GM21367 (cell line): Measurements from ENCODE around the gene UHRF1.
"Not testable (repeated sequence)": the region's sequence is repeated elsewhere in the genome, so short reads cannot be mapped to it uniquely, and the experiment has no call there.

Experiments
- ATAC-seq: cut with Tn5 transposase; IDR thresholded peaks from one replicate; pipeline ENCODE4 v1.9.1; 2021; ENCODE audit not compliant: unreplicated experiment

The UHRF1 gene

DNA sequence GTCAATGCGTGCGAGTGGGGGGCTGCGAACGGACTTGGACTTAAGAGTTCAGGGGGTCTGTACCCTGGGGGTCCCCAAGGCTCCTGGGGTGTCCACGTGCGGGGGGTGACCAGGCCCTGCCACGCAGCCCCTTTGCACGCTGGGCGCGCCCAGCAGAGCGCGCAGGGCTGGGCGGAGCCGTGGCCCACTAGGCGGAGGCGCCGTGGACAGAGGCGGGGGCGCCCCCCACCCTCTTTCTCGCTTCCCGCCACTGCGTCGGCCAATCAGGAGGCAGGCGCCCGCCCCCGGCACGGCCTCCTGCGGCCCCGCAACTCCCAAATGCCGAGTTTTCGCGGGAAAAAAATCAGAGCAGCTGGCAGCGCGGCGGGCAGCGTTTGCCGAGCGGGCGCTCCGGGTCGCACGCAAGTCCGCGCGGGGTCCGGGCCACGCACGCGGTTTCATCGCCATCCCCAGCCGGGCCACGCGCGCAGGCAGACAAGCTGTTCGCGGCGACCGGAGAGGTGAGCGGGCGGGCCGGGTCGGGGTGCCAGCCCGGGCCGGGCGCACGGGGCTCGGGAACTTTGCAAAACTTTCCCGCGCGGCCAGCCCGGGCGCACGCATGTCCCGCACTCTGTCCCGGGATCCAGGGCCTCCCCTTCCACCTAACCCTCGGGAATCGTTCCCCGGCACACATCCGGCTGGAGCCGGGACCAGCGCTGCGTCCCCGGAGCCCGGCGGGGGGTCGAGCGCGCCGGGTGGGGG lies at the start of gene UHRF1:
Gene UHRF1 (plus strand): TSS at position 346 of the 741 bp plus-strand sequence. CDS start 1,385 bp downstream, outside the sequence.
- no peak for ATAC-seq

DNA sequence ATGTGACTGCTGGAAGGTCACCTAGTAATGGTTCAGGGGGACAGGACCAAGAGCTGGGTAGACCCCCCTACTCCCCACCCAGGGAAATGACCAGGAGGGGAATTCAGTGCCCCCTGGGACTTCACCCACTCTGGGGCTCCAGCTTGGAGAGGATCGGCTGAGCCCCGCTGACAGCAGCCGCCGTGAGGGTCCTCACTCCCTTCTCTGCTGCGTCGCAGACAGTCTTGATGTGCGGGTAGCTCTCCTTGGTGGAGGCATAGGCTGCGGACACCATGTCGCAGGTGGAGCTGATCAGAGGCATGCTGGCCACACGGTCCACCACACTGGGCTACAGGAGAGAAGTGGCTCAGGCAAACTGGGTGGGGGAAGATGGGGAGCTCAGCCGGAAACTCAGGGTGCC lies 49.6 kb upstream of the UHRF1 start:
- no peak for ATAC-seq

DNA sequence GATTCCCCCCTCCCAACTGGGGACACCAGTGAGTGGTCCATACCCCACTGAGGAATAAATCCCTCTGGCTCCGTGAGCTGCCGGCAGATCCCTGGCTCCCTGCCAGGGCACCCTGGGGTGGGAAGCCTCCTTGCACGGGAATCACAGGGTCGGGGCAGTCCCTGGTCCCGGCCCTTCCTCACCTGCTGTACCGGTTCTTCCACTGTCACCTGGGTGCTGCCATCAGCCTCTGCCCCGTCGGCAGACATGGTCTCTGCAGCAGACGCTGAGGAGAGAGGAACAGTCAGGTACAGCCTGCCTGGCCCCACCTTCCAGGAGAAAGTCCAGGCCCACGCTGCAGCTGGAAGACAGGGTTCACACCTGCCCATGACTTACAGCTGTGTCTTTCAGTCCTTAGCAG lies 48.2 kb upstream of the UHRF1 start:
- no peak for ATAC-seq

DNA sequence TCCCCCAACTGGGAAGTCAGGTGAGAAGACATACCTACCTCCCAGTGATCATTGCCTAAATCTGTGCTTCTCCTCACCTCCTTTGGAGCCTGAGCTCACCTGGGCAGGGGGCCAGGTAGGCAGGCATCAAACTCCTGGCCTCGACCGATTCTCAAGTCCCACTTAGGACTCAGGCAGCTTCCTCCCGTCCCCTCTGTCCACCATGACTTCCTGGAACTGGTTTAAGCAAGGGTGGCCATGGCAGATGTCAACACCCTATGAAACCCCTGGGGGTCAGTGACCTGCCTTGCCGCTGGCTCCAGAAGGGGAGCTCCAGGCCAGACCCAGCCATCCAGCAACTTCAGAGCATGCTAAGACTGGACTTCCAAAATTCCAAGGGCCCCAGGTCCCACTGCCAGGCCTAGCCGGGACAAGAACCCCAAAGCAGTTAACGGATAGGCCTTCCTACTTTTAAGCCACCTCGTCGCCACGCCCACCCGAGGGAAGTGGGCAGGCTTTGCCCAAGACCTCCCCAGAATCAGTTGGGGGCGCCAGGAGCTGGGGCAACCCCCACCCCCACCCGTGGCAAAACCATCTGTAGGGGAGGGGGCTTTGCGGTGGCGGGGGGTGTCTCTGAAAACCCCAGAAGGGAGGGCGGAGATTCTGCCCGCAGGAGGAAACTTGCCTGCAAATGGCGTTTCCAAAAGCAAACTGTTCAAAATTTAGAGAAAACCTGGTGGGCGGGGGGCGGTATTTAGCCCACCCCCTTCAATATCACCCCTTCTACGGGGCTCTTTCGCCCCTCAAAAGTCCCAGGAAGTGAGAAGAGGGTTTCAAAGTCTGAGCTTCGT lies 42.5 kb upstream of the UHRF1 start:
- ATAC-seq: no peak

DNA sequence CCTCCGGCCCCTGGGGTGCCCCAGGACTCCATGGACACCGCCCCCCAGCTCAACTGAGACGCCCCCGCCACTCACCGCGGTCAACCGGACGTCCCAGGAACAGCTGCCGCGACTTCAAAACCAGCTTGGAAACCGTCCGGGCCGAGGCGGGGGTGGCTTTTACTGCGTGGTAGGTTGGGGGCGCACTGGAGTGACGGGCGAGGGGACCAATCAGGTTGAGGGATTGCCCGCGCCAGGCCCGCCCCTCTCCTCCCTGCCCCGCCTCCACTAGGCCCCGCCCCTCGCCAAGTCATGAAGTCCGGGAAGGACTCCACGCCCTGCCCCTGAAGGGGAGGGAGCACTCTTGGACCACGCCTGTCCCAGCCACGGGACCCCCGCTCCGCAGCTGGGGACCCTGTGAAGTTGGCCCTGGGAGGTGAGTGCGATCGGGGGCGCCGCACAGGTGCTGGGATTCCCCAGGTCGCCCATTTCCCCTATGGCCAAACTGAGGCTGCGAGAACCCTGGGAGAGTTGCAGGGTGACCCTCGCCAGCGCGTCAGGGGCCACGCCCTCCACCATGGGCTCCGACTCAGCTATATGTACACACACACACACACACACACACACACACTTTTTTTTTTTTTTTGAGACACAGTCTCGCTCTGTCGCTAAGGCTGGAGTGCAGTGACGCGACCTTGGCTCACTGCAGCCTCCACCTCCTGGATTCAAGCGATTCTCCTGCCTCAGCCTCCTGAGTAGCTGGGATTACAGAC lies 41.6 kb upstream of the UHRF1 start, which contains the start of gene PLIN3:
Gene PLIN3 (minus strand): TSS at position 134 of the 752 bp plus-strand sequence. CDS start 6,273 bp downstream, outside the sequence.
- no peak for ATAC-seq

DNA sequence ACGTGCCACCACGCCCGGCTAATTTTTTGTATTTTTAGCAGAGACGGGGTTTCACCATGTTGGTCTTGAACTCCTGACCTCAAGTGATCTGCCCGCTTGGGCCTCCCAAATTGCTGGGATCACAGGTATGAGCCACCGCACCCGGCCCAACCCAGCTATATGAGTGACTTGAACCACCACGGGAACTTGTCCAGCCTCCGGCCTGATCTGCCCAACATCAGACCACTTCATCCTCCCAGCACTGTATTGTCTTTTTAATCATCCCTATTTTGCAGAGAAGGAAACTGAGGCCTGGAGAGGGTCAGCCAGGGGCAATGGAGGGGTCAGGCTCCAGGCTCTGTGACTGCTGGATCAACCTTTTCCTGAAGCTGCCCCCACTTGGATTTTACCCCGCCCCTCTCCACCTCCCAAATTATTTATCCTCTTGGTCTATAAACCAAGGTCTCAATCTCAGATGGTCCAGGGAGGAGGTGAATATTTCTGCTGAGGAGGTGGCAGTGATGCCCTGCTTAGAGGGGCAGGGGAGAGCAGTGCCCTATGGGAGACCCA lies 40.9 kb upstream of the UHRF1 start:
- ATAC-seq: no peak

DNA sequence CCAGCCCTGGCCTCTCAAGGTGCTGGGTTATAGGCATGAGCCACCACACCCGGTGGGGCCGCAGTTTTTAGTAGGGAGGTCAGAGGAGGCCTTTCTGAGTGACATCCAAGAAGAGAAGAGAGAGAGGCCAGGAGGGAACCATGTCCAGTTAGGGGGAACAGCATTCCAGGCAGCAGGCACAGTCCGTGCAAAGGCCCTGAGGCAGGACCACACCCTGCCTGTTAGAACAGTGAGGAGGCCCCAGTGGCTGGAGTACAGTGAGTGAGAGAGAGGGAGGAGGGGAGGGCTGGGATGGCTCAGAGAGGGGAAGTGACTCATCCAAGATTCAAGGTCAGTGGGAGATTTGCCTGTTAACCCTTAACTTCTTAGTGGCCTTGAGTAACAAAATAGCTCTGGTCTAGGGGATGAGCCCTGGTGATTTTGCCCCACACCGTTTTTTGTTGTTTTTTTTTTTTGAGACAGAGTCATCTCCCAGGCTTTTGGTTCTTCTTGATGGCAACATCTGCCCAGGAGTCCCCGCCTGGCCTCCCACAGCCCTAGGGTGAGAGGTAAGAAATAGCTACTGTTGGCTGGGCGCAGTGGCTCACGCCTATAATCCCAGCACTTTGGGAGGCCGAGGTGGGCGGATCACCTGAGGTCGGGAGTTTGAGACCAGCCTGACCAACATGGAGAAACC lies 39.1 kb upstream of the UHRF1 start:
- no peak for ATAC-seq

DNA sequence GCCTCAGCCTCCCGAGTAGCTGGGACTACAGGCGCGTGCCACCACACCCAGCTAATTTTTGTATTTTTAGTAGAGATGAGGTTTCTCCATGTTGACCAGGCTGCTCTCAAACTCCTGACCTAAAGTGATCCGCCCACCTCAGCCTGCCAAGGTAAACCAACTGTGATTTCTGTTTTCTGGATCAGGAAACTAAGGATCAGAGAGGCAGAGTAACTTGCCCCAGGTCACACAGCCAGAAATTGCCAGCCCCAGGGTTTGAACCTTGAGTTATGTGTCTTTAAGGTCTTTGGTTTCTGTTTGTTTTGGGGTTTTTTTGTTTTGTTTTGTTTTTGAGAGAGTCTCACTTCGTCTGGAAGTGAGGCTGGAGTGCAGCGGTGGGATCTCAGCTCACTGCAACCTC lies 37.6 kb upstream of the UHRF1 start:
- no peak for ATAC-seq

DNA sequence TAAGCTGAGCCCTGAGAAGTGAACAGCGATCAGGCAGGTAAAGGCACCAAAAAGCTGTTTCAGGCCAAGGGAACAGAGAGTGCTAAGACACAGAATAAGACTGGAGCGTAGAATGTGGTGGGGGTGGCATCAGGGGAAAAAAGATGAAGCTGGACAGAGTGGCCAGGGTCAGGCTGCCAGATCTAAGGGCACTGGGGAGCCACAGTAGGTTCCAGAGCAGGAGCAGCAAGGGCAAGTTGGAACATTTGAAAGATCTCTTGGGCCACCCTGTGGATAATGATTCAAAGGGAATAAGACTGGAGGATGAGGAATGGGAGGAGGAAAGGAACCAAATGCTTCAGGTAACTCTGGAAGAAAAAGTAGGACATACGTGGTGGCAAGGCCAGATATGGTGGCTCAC lies 35.4 kb upstream of the UHRF1 start:
- no peak for ATAC-seq

DNA sequence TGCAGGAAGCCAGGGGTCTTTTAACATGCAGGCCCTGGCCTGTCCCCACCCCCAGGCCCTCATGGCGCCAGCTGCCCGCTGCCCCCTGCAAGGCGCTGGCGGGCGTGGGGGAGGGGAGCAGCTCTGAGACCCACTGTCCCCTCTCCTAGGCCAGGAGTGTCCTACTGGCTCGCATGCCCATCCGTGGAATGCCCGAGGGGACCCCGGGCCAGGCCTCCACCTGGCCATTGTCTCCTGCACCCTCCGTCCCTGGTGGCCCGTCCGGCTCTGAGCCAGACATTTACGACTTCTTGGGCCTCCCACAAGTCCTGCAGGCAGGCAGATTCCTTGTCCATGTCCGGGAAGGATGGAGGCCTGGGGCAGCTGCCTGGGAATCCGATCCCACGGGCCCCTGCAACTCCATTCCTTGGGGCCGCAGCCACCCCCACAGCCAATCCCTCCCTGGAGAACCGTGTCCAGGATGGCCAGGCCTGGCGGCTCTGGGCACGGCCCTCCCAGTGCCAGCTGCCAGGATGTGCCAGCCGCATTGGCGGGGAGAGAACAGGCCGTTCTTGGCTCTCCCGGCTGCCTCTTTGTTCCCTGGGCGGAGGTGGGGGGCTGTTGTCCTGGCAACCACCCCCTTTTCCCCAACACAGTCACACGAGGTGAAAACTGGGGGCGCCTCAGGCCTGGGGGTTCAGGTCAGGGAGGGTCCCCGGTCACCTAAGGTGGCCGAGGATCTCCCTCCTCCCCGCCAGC lies 31.4 kb upstream of the UHRF1 start:
- no peak for ATAC-seq

DNA sequence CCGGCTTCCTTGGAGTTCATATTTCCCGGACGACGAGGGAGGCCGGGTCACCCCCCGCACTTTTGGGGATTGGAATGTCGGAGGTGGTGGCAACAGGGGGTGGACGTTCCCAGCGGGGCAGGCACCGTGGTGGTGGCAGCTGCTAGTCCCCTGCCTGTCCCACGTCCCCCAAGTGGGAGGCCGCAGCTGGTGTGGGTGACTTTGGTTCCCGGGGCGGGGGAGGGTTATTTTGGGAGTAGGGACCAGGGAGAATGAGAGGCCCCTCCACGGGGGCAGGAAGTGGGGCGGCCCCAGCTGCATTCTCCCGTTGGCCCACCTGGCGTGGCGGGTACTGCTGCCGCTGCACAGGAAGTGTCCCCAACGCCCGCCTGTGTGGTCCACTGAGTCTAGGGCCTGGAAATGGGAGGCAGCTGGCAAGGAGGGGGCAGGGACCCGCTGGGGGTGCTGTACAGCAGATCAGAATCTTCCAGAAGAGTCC lies 30.8 kb upstream of the UHRF1 start:
- ATAC-seq: no peak

DNA sequence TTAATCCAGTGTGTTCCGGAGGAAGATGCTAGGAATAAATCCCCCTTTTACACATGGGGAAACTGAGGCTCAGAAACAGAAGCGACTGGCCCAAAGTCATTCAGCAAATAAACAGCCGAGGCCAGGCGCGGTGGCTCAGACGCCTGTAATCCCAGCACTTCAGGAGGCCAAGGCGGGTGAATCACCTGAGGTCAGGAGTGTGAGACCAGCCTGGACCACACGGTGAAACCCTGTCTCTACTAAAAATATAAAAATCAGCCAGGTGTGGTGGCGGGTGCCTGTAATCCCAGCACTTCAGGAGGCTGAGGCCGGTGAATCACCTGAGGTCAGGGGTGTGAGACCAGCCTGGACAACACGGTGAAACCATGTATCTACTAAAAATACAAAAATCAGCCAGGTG lies 30.3 kb upstream of the UHRF1 start:
- no peak for ATAC-seq

DNA sequence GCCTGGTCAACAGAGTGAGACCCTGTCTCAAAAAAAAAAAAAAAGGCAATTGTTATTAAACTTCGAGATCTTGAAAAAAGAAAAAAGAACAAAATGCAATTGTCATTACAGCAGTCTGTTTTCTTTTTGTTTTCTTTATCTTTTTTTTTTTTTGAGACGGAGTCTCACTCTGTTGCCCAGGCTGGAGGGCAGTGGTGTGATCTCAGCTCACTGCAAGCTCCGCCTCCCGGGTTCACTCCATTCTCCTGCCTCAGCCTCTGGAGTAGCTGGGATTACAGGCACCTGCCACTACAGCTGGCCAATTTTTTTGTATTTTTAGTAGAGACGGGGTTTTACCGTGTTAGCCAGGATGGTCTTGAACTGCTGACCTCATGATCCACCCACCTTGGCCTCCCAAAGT lies 26.4 kb upstream of the UHRF1 start:
- not testable (repeated sequence) for ATAC-seq

DNA sequence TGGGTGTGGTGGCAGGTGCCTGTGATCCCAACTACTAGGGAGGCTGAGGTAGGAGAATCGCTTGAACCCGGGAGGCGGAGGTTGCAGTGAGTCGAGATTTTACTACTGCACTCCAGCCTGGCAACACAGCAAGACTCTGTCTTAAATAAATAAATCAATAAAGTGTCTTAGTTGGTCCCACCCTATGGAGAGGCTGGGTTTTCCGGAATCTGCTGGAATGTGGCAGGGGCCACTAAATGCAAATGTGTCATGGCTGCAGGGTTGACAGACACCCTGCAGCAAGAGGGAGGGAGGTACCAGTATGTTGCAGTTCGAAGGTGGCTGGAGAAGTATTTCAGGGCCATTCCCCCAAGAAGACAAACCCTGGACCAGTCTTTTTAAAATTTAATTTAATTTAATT lies 24.3 kb upstream of the UHRF1 start:
- ATAC-seq: not testable (repeated sequence)

DNA sequence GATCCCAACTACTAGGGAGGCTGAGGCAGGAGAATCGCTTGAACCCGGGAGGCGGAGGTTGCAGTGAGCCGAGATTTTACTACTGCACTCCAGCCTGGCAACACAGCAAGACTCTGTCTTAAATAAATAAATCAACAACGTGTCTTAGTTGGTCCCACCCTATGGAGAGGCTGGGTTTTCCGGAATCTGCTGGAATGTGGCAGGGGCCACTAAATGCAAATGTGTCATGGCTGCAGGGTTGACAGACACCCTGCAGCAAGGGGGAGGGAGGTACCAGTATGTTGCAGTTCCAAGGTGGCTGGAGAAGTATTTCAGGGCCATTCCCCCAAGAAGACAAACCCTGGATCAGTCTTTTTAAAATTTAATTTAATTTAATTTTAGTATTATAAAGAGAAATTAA lies 21.5 kb upstream of the UHRF1 start:
- ATAC-seq: not testable (repeated sequence)

DNA sequence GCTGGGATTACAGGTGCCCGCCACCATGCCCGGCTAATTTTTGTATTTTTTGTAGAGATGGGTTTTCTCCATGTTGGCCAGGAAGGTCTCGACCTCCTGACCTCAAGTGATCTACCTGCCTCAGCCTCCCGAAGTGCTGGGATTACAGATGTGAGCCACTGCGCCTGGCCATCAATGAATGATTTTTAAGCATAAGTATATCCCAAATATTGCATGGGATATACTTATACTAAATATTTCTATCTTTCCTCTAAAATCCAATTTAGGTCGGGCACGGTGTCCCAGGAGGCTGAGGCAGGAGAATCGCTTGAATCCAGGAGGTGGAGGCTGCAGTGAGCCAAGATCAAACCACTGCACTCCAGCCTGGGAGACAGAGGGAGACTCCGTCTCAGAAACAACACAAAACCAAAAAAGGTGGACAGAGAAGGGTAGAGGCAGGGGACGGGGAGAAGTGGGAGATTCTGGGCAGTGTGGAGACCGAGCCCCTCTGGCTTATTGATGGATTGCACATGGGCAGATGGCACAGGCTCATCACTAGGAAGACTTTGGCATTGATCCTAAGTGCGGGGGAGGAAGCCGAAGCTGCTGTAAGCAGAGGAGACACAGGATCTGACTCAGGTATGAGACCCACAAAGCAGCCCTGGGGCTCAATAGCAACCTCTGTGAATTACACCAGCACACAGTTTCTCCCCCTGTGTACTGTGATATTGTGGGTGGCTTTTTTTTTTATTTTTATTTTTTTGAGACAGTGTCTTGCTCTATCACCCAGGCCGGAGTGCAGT lies 20.1 kb upstream of the UHRF1 start:
- no peak for ATAC-seq

DNA sequence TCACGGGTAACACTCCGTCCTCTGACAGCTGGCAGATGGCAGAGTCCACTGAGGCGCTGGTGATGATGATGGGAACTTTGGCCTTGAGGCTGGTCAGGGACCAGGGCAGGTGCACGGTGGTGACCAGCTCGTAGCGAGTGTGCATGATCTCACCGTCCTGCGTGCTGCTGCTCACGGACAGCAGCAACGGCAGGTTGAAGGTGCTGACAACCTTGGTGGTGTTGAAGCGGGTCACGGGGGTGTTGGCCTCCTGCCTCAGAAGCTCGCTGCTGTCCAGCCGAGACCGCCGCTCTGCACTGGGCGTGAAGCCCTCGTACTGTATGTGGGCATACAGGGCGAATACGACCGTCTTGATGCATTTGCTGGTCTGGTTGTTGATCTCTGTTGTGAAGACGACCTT lies 18.2 kb upstream of the UHRF1 start:
- ATAC-seq: no peak

DNA sequence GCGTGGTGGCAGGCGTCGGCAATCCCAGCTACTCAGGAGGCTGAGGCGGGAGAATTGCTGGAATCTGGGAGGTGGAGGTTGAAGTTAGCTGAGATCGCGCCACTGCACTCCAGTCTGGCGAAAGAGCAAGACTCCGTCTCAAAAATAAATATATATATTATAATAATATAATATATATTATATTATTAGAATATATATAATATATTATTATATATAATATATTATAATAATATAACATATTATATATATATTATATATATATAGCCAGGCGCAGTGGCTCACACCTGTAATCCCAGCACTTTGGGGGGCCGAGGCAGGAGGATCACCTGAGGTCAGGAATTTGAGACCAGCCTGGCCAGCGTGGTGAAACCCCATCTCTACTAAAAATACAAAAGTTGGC lies 16.3 kb upstream of the UHRF1 start:
- ATAC-seq: not testable (repeated sequence)

DNA sequence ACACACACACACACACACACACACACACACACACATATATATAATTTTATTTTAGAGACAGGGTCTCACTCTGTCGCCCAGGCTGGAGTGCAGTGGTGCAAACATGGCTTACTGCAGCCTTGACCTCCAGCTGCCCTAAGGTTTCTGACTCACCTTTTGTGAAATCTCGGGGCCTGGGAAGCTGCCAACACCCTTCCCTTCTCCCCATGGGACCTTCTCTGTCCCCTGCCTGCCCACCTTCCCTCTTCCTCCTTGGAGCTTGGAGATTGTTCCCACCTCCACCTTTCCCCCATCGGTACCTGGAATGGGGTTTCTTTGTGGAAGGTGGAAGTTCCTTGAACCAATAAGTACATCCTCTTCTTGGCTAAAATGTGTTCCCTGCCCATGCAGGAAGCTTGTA lies 12.9 kb upstream of the UHRF1 start:
- no peak for ATAC-seq
